PFSK-1 (cell line): Measurements from ENCODE around the gene KCNMA1.
A peak's percentile ranks its signal among the peaks of the same experiment; 100 is the strongest.

Experiments used
- FOXP2 ChIP-seq: optimal IDR thresholded peaks from 2 replicates; pipeline ENCODE3; 2011; ENCODE audit warnings: borderline replicate concordance, control low read depth, inconsistent platforms; ENCODE audit not compliant: insufficient read depth; ENCODE audit errors: extremely low read length, extremely low read depth
- POLR2AphosphoS5 ChIP-seq: IDR thresholded peaks from 2 replicates; pipeline ENCODE4 v1.6.1; 2012; ENCODE audit warnings: low read depth, mild to moderate bottlenecking, control low read depth, low read length, moderate library complexity
- SIN3A ChIP-seq: IDR thresholded peaks from 2 replicates; pipeline ENCODE4 v1.6.1; 2012; ENCODE audit warnings: mild to moderate bottlenecking, low read length, moderate library complexity, borderline replicate concordance; ENCODE audit not compliant: insufficient read depth
- TAF1 ChIP-seq: IDR thresholded peaks from 2 replicates; pipeline ENCODE4 v1.6.1; 2012; ENCODE audit warnings: low read length, control low read depth, borderline replicate concordance; ENCODE audit not compliant: insufficient read depth
- TF ChIP-seq, protein P1 (sequence below), 2 experiments: IDR thresholded peaks; 2 replicates each; pipeline versions ENCODE4 v1.6.1 to v1.8.0; 2011 to 2012; ENCODE audit warnings: low read depth in 2 of 2, low read length in 2 of 2, control low read depth in 1 of 2, inconsistent platforms in 1 of 2, mild to moderate bottlenecking in 1 of 2, moderate library complexity in 1 of 2; ENCODE audit not compliant: insufficient read depth in 1 of 2

The KCNMA1 gene

DNA sequence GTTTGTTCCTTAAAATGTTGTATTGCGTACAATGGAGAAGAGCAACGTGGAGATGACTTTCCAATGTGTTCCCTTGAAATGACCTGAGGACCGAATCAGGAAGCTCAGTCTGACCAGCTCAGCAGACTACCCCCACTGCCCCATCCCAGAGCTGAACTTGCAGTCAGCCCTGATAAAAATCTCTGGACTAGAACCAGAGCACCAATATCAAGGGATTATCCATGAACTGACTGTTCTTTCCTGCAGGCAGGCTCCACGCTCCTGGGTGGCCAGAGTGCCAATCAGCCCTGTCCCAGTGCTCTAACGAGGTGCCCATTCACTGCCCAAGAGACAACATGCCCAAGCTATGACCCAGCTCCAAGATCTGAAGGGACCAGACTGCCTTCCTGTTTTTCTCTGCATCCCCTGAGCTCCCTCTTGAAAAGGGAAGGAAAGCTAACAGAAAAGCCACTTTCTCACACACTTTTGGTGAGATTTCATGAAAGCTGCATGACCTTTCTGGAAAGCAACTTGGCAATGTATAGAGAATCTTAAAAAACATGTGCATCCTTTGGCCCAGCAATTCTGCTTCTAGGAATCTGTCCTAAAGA is 130.2 kb downstream of the KCNMA1 start:
- TF ChIP-seq, protein P1, sequence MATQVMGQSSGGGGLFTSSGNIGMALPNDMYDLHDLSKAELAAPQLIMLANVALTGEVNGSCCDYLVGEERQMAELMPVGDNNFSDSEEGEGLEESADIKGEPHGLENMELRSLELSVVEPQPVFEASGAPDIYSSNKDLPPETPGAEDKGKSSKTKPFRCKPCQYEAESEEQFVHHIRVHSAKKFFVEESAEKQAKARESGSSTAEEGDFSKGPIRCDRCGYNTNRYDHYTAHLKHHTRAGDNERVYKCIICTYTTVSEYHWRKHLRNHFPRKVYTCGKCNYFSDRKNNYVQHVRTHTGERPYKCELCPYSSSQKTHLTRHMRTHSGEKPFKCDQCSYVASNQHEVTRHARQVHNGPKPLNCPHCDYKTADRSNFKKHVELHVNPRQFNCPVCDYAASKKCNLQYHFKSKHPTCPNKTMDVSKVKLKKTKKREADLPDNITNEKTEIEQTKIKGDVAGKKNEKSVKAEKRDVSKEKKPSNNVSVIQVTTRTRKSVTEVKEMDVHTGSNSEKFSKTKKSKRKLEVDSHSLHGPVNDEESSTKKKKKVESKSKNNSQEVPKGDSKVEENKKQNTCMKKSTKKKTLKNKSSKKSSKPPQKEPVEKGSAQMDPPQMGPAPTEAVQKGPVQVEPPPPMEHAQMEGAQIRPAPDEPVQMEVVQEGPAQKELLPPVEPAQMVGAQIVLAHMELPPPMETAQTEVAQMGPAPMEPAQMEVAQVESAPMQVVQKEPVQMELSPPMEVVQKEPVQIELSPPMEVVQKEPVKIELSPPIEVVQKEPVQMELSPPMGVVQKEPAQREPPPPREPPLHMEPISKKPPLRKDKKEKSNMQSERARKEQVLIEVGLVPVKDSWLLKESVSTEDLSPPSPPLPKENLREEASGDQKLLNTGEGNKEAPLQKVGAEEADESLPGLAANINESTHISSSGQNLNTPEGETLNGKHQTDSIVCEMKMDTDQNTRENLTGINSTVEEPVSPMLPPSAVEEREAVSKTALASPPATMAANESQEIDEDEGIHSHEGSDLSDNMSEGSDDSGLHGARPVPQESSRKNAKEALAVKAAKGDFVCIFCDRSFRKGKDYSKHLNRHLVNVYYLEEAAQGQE (IDR thresholded peaks at IDR 0.05; ENCODE audit: insufficient read depth in 1 of 2, low read depth in 2 of 2, low read length in 2 of 2) = no peak
- TF ChIP-seq POLR2AphosphoS5 (no peak), FOXP2 (no peak), TAF1 (peak; percentile 12; the same call in 1 of the 2 replicates), SIN3A (no peak)

DNA sequence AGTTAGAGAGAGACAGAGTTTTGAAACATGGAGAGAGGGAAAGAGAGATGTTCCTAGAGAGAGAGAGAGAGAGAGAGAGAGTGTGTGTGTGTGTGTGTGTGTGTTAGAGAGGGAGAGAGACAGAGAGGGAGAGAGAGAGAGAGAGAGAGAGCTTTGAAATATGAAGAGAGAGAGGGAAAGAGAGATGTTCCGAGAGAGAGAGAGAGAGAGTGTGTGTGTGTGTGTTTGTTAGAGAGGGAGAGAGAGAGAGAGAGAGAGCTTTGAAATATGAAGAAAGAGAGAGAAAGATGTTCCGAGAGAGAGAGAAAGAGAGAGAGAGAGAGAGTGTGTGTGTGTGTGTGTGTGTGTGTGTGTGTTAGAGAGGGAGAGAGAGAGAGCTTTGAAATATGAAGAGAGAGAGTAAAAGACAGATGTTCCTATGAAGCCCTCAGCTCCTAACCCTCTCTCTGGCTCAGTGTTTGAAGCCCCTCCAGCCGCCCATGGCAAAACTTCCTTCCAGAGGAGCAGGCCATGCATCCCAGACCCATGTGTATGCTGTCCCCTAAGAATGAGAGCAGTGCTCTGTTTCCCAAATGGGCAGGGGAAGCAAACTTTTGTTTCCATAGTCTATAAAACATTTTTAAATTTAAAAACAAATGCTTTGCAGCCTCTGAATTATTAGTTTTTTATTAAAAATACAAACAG is 130.9 kb downstream of the KCNMA1 start:
- TF ChIP-seq FOXP2 (no peak), POLR2AphosphoS5 (no peak), TAF1 (no peak), SIN3A (no peak)
- TF ChIP-seq, protein P1 (IDR thresholded peaks at IDR 0.05; ENCODE audit: insufficient read depth in 1 of 2, low read depth in 2 of 2, low read length in 2 of 2) = no peak

DNA sequence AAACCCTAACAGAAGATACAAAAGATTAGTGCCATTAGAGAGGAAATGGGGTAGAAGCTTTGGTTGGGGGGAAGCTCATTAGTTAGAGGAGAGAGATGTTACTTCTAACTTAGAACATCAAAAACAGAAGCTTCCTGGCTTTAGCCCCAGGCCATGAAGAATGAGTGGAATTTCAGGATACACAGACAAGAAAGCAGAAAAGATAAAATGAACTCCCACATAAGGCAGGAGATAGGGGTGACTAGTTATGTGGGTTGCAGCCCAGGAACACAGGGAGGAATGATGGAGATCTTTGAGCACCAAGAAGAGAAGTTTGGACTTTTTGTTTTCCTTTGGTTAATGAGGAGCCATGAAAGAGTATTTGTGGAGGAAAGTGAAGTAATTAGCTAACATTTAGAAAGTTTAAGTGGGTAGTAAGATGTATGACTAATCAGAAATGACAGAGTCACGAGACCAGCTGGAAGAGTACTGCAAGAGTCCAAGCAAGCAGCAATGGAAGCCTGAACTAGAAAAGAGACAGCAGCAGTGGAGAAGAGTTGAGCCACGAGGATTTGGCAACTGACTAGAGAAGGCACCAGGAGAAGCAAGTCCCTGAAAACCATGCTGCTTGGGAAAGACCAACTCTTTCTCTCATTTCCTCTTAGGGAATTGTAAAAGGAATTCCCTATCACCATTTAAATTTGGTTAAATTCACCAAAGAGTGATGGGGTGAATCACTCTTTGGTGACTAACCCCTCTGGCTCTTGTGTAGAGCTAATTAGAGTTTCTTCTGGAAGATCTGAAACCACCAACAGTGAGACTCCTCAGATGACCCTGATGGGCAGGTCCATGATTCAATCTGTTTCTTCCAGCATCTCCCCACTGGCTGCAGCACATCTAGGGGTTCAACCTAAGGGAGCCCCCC is 131.9 kb downstream of the KCNMA1 start:
- TF ChIP-seq, protein P1 (IDR thresholded peaks at IDR 0.05; ENCODE audit: insufficient read depth in 1 of 2, low read depth in 2 of 2, low read length in 2 of 2) = no peak
- TF ChIP-seq POLR2AphosphoS5 (no peak), FOXP2 (no peak), TAF1 (no peak), SIN3A (no peak)

DNA sequence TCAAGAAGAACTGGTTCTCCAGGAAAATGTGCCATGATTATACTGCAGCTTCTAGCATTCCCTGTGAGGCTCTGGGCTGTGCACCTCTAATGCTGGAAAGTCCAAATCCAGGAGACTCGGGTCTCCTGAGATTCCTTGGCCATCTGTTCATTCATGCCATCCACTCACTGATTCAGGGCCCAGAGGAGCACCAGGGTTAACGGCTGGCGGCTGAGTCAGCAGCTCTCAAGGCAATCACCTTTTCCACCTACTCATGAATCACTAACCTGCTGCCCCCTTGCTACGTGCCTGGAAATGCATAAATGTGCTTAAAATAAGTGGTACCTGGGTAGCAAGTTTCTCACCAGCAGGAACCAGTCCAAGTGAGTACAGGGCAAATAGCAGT is 132.7 kb downstream of the KCNMA1 start:
- no peak for TF ChIP-seq TAF1
- TF ChIP-seq SIN3A = no peak
- no peak for TF ChIP-seq FOXP2

DNA sequence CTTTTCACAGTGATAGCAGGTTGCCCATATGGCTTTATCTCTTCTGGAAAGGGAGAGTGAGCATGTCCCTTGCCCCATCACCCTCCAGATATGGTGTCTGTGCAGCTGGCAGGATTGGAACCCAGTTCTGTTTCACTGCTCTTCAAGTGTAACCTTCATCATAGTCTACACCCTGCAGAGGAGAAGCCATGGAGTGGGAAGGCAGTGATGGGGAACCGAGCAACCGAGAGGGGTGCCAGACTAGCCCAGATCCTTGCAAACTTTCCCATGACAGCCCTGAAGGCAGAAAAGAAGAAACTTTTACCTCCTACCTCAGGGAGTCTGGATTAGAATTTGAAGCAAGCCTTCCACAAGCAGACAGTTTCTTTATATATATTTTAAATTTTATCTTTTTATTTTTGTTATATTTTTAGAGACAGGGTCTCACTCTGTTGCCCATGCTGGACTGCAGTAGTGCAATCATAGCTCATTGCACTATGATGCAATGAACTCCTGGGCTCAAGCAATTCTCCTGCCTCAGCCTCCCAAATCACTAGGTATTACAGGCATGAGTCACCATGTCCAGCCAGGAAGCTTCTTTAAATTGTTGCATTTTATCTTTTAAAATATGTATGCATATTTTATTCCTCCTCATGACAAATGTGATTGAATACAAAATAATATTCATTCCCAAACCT is 133.3 kb downstream of the KCNMA1 start:
- TF ChIP-seq TAF1 (no peak), SIN3A (no peak)
- TF ChIP-seq, protein P1 (IDR thresholded peaks at IDR 0.05; ENCODE audit: insufficient read depth in 1 of 2, low read depth in 2 of 2, low read length in 2 of 2) = no peak
